Tibial artery (tissue), 4 donors: ENCODE measurements around the gene CHKA.
"Not testable (repeated sequence)": the region's sequence is repeated elsewhere in the genome, so short reads cannot be mapped to it uniquely, and the experiment has no call there.

Source experiments
- DNase-seq, 2 donors: peaks; one replicate each; pipeline ENCODE4 v3.0.0-alpha.2; 2019
- H3K27ac ChIP-seq, 2 donors: fragments of 200-600 bp; sonication (generic) in 1 of 2; 1 replicate in 1 of 2; 2 replicates in 1 of 2; pipeline ENCODE4 v1.5.1; 2018 to 2019; ENCODE audit warnings: mild to moderate bottlenecking in 1 of 2
- H3K27me3 ChIP-seq, 2 donors: fragments of 200-600 bp; sonication (generic) in 1 of 2; one replicate each; pipeline versions ENCODE4 v1.5.1 to v1.6.0; 2016 to 2019
- H3K36me3 ChIP-seq, 3 donors: fragments of 200-600 bp; sonication (generic) in 2 of 3; one replicate each; pipeline ENCODE4 v1.5.1; 2016 to 2019; ENCODE audit warnings: mild to moderate bottlenecking in 2 of 3
- H3K4me1 ChIP-seq, 4 donors: fragments of 200-600 bp; sonication (generic) in 2 of 4; 1 replicate in 3 of 4; 2 replicates in 1 of 4; pipeline ENCODE4 v1.5.1; 2016 to 2019
- H3K4me3 ChIP-seq, 2 donors: fragments of 200-600 bp; sonication (generic) in 1 of 2; 1 replicate in 1 of 2; 2 replicates in 1 of 2; pipeline ENCODE4 v1.5.1; 2018 to 2019; ENCODE audit warnings: mild to moderate bottlenecking in 2 of 2
- H3K9me3 ChIP-seq, 3 donors: fragments of 200-600 bp; sonication (generic) in 1 of 3; one replicate each; pipeline ENCODE4 v1.5.1; 2016 to 2019
- CTCF ChIP-seq, 2 experiments: fragments of 200-600 bp in 1 of 2; fragments of 450-650 bp in 1 of 2; IDR thresholded peaks; one replicate each; pipeline ENCODE4 v1.5.1; 2017 to 2019; ENCODE audit warnings: antibody characterized with exemption in 2 of 2, mild to moderate bottlenecking in 1 of 2, moderate library complexity in 1 of 2
- intact Hi-C: fragments of 100-400 bp; cut with DNase I; formaldehyde crosslinking; loops from one replicate; pipeline ENCODE4 v1.15.0; 2023; ENCODE audit warnings: low total_unique reads

CHKA gene

GRCh38 chr11:68099057-68099456 lies 22.1 kb downstream of the CHKA start:
- intact Hi-C loops: no loop called here
- H3K36me3 ChIP-seq: no peaks in the 10 kb centered on the region
- no peak overlapping the region for H3K4me3 ChIP-seq
- H3K9me3 ChIP-seq: no peaks in the 10 kb centered on the region
- H3K4me1 ChIP-seq: no peaks in the 10 kb centered on the region
- H3K27me3 ChIP-seq: no peaks in the 10 kb centered on the region
- no peak for TF ChIP-seq CTCF (IDR thresholded peaks at IDR 0.05)
- DNase-seq: no peak
- H3K27ac ChIP-seq: no peak overlapping the region

GRCh38 chr11:68096962-68097361 lies 24.2 kb downstream of the CHKA start:
- intact Hi-C loops: no loop called here
- no peaks in the 10 kb centered on the region for H3K36me3 ChIP-seq
- no peak for DNase-seq
- no peak overlapping the region for H3K27ac ChIP-seq
- H3K4me1 ChIP-seq: no peaks in the 10 kb centered on the region
- no peaks in the 10 kb centered on the region for H3K9me3 ChIP-seq
- no peak for TF ChIP-seq CTCF (IDR thresholded peaks at IDR 0.05)
- H3K27me3 ChIP-seq: no peaks in the 10 kb centered on the region
- no peak overlapping the region for H3K4me3 ChIP-seq

GRCh38 chr11:68093565-68093964 lies 27.6 kb downstream of the CHKA start:
- no peaks in the 10 kb centered on the region for H3K27me3 ChIP-seq
- intact Hi-C loops: no loop called here
- H3K9me3 ChIP-seq: no peaks in the 10 kb centered on the region
- H3K36me3 ChIP-seq: no peaks in the 10 kb centered on the region
- TF ChIP-seq CTCF (IDR thresholded peaks at IDR 0.05): no peak
- H3K4me1 ChIP-seq: no peaks in the 10 kb centered on the region
- DNase-seq: no peak
- no peak overlapping the region for H3K27ac ChIP-seq
- H3K4me3 ChIP-seq: no peak overlapping the region

GRCh38 chr11:68092946-68093345 lies 28.2 kb downstream of the CHKA start:
- H3K27me3 ChIP-seq, H3K4me1 ChIP-seq, H3K4me3 ChIP-seq, H3K9me3 ChIP-seq, intact Hi-C loops, DNase-seq, H3K27ac ChIP-seq, H3K36me3 ChIP-seq: not testable (repeated sequence)

- H3K9me3 ChIP-seq: no peaks in the 10 kb centered on the region
- no peaks in the 10 kb centered on the region for H3K27me3 ChIP-seq
- intact Hi-C loops: no loop called here
- no peaks in the 10 kb centered on the region for H3K4me1 ChIP-seq
- H3K4me3 ChIP-seq: no peak overlapping the region
- DNase-seq: no peak
- no peak for TF ChIP-seq CTCF (IDR thresholded peaks at IDR 0.05)
- H3K36me3 ChIP-seq: no peaks in the 10 kb centered on the region
- H3K27ac ChIP-seq: no peak overlapping the region
Measured at GRCh38 chr11:68092411-68092810, 28.8 kb downstream of the CHKA start.

- Histone ChIP-seq H3K4me3 (no peak overlapping the region), H3K36me3 (no peaks in the 10 kb centered on the region), H3K27ac (no peak overlapping the region), H3K4me1 (no peaks in the 10 kb centered on the region), H3K27me3 (no peaks in the 10 kb centered on the region), H3K9me3 (no peaks in the 10 kb centered on the region)
- no peak for DNase-seq
- TF ChIP-seq CTCF (IDR thresholded peaks at IDR 0.05): no peak
- intact Hi-C loops: no loop called here
Measured at GRCh38 chr11:68090706-68091105, 30.5 kb downstream of the CHKA start.
